PC-9 (cell line): ENCODE results near the gene AHCYL2. TPM values are rescaled to one million over a fixed set of nuclear protein-coding genes. Genes with fewer than 3 reads are reported as not detected.

Source experiments
- BruUV-seq: library from RNA; stranded (reverse); fragments of 400-500 nt; replicated peaks from 2 replicates; lab custom pipeline; 2021; lab: Mats Ljungman, UMichigan
- CTCF ChIA-PET: fragments of 300-600 bp; sonication (Branson Sonifier 250); formaldehyde crosslinking; loops from one replicate; lab custom pipeline; 2022; ENCODE audit warnings: antibody characterized with exemption; lab: Charles Lee
- POLR2A ChIA-PET: fragments of 300-600 bp; sonication (Branson Sonifier 250); formaldehyde crosslinking; loops from one replicate; lab custom pipeline; 2022; ENCODE audit warnings: antibody characterized with exemption; ENCODE audit not compliant: unreplicated experiment; lab: Charles Lee
- DNase-seq, 2 experiments: peaks; one replicate each; pipeline versions ENCODE4 v3.0.0 to v3.0.0-alpha.2; 2015 to 2022; ENCODE audit warnings: mixed read lengths in 1 of 2
- H2AFZ ChIP-seq: fragments of 200-600 bp; sonication (generic); 2 replicates; pipeline ENCODE4 v1.8.1; 2017; ENCODE audit warnings: antibody characterized with exemption
- H3F3A ChIP-seq: fragments of 200-600 bp; sonication (generic); 2 replicates; pipeline ENCODE4 v1.8.1; 2017; ENCODE audit warnings: antibody characterized with exemption, mild to moderate bottlenecking, low read depth; ENCODE audit not compliant: insufficient read depth
- H3K27ac ChIP-seq: fragments of 200-600 bp; sonication (generic); 2 replicates; pipeline ENCODE4 v1.6.1; 2016; ENCODE audit warnings: mixed run types
- H3K27me3 ChIP-seq: fragments of 200-600 bp; sonication (generic); 2 replicates; pipeline ENCODE4 v1.6.1; 2016; ENCODE audit warnings: low read depth, mixed run types; ENCODE audit not compliant: insufficient read depth
- H3K36me3 ChIP-seq: fragments of 200-600 bp; sonication (generic); 2 replicates; pipeline ENCODE4 v1.6.1; 2016; ENCODE audit warnings: low read depth, mixed run types
- H3K4me1 ChIP-seq: fragments of 200-600 bp; sonication (generic); replicated peaks from 2 replicates; pipeline ENCODE4 v1.6.1; 2016; ENCODE audit warnings: mixed run types; ENCODE audit not compliant: insufficient read depth
- H3K4me2 ChIP-seq: fragments of 200-600 bp; sonication (generic); 2 replicates; pipeline ENCODE4 v1.6.1; 2017; ENCODE audit warnings: mixed run types
- H3K4me3 ChIP-seq: fragments of 200-600 bp; sonication (generic); 2 replicates; pipeline ENCODE4 v1.6.1; 2016; ENCODE audit warnings: mixed run types
- H3K79me2 ChIP-seq: fragments of 200-600 bp; sonication (generic); 2 replicates; pipeline ENCODE4 v1.6.1; 2017; ENCODE audit warnings: low read depth, mixed run types
- H3K9me2 ChIP-seq: fragments of 200-600 bp; sonication (generic); 2 replicates; pipeline ENCODE4 v1.8.1; 2017; ENCODE audit warnings: mild to moderate bottlenecking; ENCODE audit not compliant: insufficient read depth
- H3K9me3 ChIP-seq: fragments of 200-600 bp; sonication (generic); 2 replicates; pipeline ENCODE4 v1.8.1; 2016; ENCODE audit warnings: low read depth; ENCODE audit not compliant: insufficient read depth
- H4K20me1 ChIP-seq: fragments of 200-600 bp; sonication (generic); 2 replicates; pipeline ENCODE4 v1.8.1; 2017; ENCODE audit not compliant: insufficient read depth
- CTCF ChIP-seq: fragments of 200-600 bp; sonication (generic); conservative IDR thresholded peaks from 2 replicates; pipeline ENCODE4 v1.6.1; 2017; ENCODE audit warnings: mixed run types, antibody characterized with exemption, mild to moderate bottlenecking, moderate library complexity
- EZH2 ChIP-seq: fragments of 200-600 bp; sonication (generic); IDR thresholded peaks from 2 replicates; pipeline ENCODE4 v1.8.0; 2017; ENCODE audit warnings: antibody characterized with exemption, low read depth
- intact Hi-C: fragments of 100-400 bp; cut with micrococcal nuclease; formaldehyde crosslinking; loops from one replicate; pipeline ENCODE4 v1.10.0; 2022; ENCODE audit not compliant: unreplicated experiment
- total RNA-seq: library from RNA; stranded (reverse); gene quantifications from 2 replicates; pipeline ENCODE4 v1.2.3, GENCODE V29; 2021

The AHCYL2 gene
- total RNA-seq, 1 experiment from 2014 or later, result 15.7 TPM

DNA sequence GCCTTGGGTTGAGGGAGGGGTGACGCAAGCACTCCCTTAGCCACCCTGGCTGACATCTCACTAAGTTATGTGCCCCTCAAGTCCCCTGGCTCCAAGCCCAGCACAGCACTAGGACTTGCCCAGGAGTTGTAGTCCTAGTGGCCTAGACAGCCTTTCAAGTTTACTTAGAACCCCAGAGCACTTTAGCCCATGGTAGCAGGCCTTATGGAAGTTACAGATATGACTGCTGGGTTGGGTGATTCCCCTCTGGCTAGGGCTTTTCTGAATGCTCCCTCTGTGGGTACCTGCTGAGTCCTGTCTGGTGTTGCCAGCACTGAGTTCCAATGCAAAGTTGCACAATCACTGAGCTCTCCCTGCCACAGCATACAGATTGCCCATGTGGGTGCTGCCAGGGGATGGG is 83.2 kb downstream of the AHCYL2 start:
- Histone ChIP-seq H3K79me2 (no peaks in the 10 kb centered on the region), H3K4me3 (no peak overlapping the region), H4K20me1 (no peaks in the 10 kb centered on the region), H3K9me2 (no peaks in the 10 kb centered on the region), H3K9me3 (no peaks in the 10 kb centered on the region), H3K4me1 (no peaks in the 10 kb centered on the region), H3F3A (no peaks in the 10 kb centered on the region), H3K27me3 (no peaks in the 10 kb centered on the region), H2AFZ (no peak overlapping the region), H3K4me2 (no peak overlapping the region), H3K36me3 (no peaks in the 10 kb centered on the region), H3K27ac (no peak overlapping the region)
- BruUV-seq, result no TSS peak
- intact Hi-C loops, result no loop called here
- peak; percentile 3 to 56 for DNase-seq
- no peak for TF ChIP-seq EZH2
- no peak for TF ChIP-seq CTCF
- ChIA-PET CTCF (no interaction called here), POLR2A (no interaction called here)

DNA sequence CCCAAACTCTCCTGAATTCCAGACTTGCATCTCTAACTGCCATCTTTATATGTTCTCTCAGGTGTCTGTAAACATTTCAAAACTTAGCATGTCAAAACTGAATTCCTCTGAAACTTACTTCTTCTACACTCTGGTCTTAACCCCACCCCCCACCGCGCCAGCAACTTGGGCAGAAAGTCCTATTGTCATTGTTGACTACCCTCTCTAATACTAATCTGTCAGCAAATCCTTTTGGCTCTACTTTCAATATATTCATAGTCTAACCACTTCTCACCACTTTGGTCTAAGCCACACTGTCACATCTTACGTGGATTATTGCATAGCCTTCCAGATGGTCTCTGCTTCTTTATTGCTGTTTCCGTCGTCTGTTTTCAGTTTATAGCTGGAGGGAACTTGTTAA is 86.6 kb downstream of the AHCYL2 start:
- Histone ChIP-seq H2AFZ (no peak overlapping the region), H3K27ac (no peak overlapping the region), H3K4me3 (no peak overlapping the region), H4K20me1 (no peaks in the 10 kb centered on the region), H3K9me2 (no peaks in the 10 kb centered on the region), H3K4me2 (no peak overlapping the region), H3K79me2 (no peaks in the 10 kb centered on the region), H3F3A (no peaks in the 10 kb centered on the region), H3K36me3 (no peaks in the 10 kb centered on the region), H3K27me3 (no peaks in the 10 kb centered on the region), H3K4me1 (no peaks in the 10 kb centered on the region), H3K9me3 (no peaks in the 10 kb centered on the region)
- intact Hi-C loops, result no loop called here
- no peak for TF ChIP-seq EZH2
- TF ChIP-seq CTCF, result no peak
- DNase-seq, result no peak
- no TSS peak for BruUV-seq
- ChIA-PET POLR2A (interaction anchor here (0.6 kb wide), 2 partner anchors 8 to 184 kb away, joined by 3 read pairs; no protein-coding TSS in a partner anchor), CTCF (no interaction called here)

DNA sequence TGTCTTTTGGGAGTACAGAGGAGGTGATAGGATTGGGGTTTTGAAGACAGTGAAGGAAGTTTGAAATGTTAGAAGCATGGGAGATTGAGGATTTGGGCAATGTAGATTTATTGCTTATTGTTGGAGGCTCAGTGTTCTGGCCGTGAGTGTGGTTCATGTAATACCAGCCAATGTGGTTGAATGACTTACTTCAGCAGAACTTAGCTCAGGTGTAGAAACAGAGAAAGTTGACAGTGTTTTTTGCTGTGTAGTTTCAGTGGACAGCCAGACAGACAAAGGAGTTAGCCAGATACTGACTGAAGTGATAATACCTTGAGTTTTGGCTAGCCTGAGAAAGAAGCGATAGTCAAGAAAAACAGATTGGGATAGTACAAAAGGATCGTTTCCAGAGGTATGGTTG is 88.5 kb downstream of the AHCYL2 start:
- Histone ChIP-seq H3K9me2 (no peaks in the 10 kb centered on the region; the same call in 1 of the 2 replicates), H3K4me3 (no peak overlapping the region), H2AFZ (no peak overlapping the region), H3F3A (no peaks in the 10 kb centered on the region), H3K36me3 (no peaks in the 10 kb centered on the region), H3K79me2 (no peaks in the 10 kb centered on the region), H3K4me1 (no peaks in the 10 kb centered on the region), H4K20me1 (no peaks in the 10 kb centered on the region), H3K27me3 (no peaks in the 10 kb centered on the region), H3K4me2 (no peak overlapping the region), H3K9me3 (no peaks in the 10 kb centered on the region), H3K27ac (no peak overlapping the region)
- ChIA-PET CTCF (no interaction called here), POLR2A (no interaction called here)
- BruUV-seq, result no TSS peak
- TF ChIP-seq CTCF (no peak), EZH2 (no peak)
- no peak for DNase-seq
- intact Hi-C loops, result no loop called here
